ENCODE data around the gene OPN1MW. TPM values are rescaled to one million over a fixed set of nuclear protein-coding genes. Genes with fewer than 3 reads are reported as not detected.
"Not testable (repeated sequence)": the region's sequence is repeated elsewhere in the genome, so short reads cannot be mapped to it uniquely, and the experiment has no call there.

OPN1MW gene
- total and polyA plus RNA-seq, 9 of the 15 experiments (the other 6 are each of a cell fraction or from before 2014, with no cell fraction given) = not detected

- POLR2A ChIA-PET; FAIRE-seq; H3K4me3 ChIP-seq; H3K9ac ChIP-seq (ENCODE audit: insufficient read depth in 1 of 2, low read depth in 2 of 2, low read length in 2 of 2); BruUV-seq (replicated peaks); H3K27ac ChIP-seq (ENCODE audit: extremely low read depth, low read depth, low read length); H3K36me3 ChIP-seq (ENCODE audit: control insufficient read depth, insufficient read depth, low read length); intact Hi-C loops (cut with micrococcal nuclease); DNase-seq (ENCODE audit: extremely low read depth in 1 of 4, low spot score in 3 of 4); H3K27me3 ChIP-seq (ENCODE audit: control insufficient read depth in 2 of 2, insufficient read depth in 2 of 2, low read length in 2 of 2); H3K4me2 ChIP-seq (ENCODE audit: insufficient read depth, low read length); H3K9me3 ChIP-seq (replicated peaks; ENCODE audit: control insufficient read depth, insufficient read depth, low read depth, low read length); H3K79me2 ChIP-seq (ENCODE audit: control insufficient read depth, insufficient read depth, low read length); H4K20me1 ChIP-seq (replicated peaks; ENCODE audit: control insufficient read depth, insufficient read depth, low read length); H3K9me1 ChIP-seq (ENCODE audit: control insufficient read depth, insufficient read depth, low read length); CTCF ChIA-PET (ENCODE audit: low intra/inter-chr PET ratio); H3K4me1 ChIP-seq (replicated peaks in 1 of 2; ENCODE audit: control insufficient read depth in 2 of 2, insufficient read depth in 2 of 2, low read length in 2 of 2); H2AFZ ChIP-seq (ENCODE audit: low read depth, low read length): not testable (repeated sequence)
- in situ Hi-C loops (cut with MboI) = loop anchor here (25.0 kb wide), 1 partner anchor 372 kb away; the partner anchor contains the start of genes G6PD and IKBKG
- no CpG with 5 or more reads among the region's 8 CpGs for WGBS (ENCODE audit: insufficient coverage, low coverage, missing lambda C conversion rate)
- ATAC-seq = peak; percentile 81
Measured at GRCh38 chrX:154164902-154165301, 17.5 kb upstream of the OPN1MW start.

DNA sequence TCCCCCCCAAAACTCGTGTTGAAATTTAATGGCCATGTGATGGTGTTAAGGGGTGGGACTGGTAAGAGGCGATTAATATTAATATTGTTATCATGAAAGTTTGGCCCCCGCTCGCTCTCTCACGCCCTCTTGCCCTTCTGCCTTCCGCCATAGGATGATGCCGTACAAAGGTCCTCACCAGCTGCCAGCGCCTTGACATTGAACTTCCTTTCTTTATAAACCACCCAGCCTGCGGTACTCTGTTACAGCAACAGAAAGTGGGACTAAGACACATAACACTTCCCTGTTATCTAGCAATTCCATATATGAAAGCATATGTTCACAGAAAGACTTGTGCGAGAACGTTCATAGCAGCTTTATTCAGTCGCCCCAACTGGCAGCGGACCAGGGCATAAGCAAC, 14.0 kb upstream of the OPN1MW start:
- H3K27me3 ChIP-seq (ENCODE audit: control insufficient read depth in 2 of 2, insufficient read depth in 2 of 2, low read length in 2 of 2); POLR2A ChIA-PET; intact Hi-C loops (cut with micrococcal nuclease); H4K20me1 ChIP-seq (replicated peaks; ENCODE audit: control insufficient read depth, insufficient read depth, low read length); H3K9ac ChIP-seq (ENCODE audit: insufficient read depth in 1 of 2, low read depth in 2 of 2, low read length in 2 of 2); H3K9me1 ChIP-seq (ENCODE audit: control insufficient read depth, insufficient read depth, low read length); H3K79me2 ChIP-seq (ENCODE audit: control insufficient read depth, insufficient read depth, low read length); BruUV-seq (replicated peaks); H3K36me3 ChIP-seq (ENCODE audit: control insufficient read depth, insufficient read depth, low read length); H3K4me2 ChIP-seq (ENCODE audit: insufficient read depth, low read length); H2AFZ ChIP-seq (ENCODE audit: low read depth, low read length); CTCF ChIA-PET (ENCODE audit: low intra/inter-chr PET ratio); H3K9me3 ChIP-seq (replicated peaks; ENCODE audit: control insufficient read depth, insufficient read depth, low read depth, low read length); H3K4me1 ChIP-seq (replicated peaks in 1 of 2; ENCODE audit: control insufficient read depth in 2 of 2, insufficient read depth in 2 of 2, low read length in 2 of 2); DNase-seq (ENCODE audit: extremely low read depth in 1 of 4, low spot score in 3 of 4); FAIRE-seq; H3K4me3 ChIP-seq; H3K27ac ChIP-seq (ENCODE audit: extremely low read depth, low read depth, low read length); ATAC-seq: not testable (repeated sequence)
- no CpG with 5 or more reads among the region's 13 CpGs for WGBS (ENCODE audit: insufficient coverage, low coverage, missing lambda C conversion rate)
- in situ Hi-C loops (cut with MboI) = loop anchor here (25.0 kb wide), 1 partner anchor 369 kb away; the partner anchor contains the start of genes G6PD and IKBKG

DNA sequence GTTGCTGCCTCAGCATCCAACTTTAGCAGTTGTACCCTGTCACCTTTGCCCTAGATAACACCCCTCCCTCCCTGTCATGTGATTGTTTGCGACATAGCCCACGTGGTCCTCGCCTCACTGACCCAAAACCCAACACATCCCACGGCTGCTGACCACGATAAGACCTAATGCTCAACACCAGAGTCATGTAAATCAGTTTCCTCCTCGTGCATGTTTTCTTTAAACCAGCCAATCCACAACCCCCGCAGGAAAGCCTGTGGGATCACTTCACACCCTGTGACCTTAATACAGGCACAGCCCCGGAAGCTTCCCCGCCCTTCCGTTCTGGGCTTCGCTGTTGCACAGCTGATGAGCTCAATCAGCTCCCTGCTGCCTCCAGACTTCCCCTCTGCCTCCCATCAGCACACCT, 9.9 kb upstream of the OPN1MW start:
- H3K4me1 ChIP-seq (replicated peaks in 1 of 2; ENCODE audit: control insufficient read depth in 2 of 2, insufficient read depth in 2 of 2, low read length in 2 of 2); H3K4me3 ChIP-seq; H2AFZ ChIP-seq (ENCODE audit: low read depth, low read length); BruUV-seq (replicated peaks); FAIRE-seq; H3K9me1 ChIP-seq (ENCODE audit: control insufficient read depth, insufficient read depth, low read length); H3K9ac ChIP-seq (ENCODE audit: insufficient read depth in 1 of 2, low read depth in 2 of 2, low read length in 2 of 2); POLR2A ChIA-PET; H3K36me3 ChIP-seq (ENCODE audit: control insufficient read depth, insufficient read depth, low read length); H3K27ac ChIP-seq (ENCODE audit: extremely low read depth, low read depth, low read length); H3K4me2 ChIP-seq (ENCODE audit: insufficient read depth, low read length); DNase-seq (ENCODE audit: extremely low read depth in 1 of 4, low spot score in 3 of 4); intact Hi-C loops (cut with micrococcal nuclease); H3K27me3 ChIP-seq (ENCODE audit: control insufficient read depth in 2 of 2, insufficient read depth in 2 of 2, low read length in 2 of 2); H4K20me1 ChIP-seq (replicated peaks; ENCODE audit: control insufficient read depth, insufficient read depth, low read length); H3K79me2 ChIP-seq (ENCODE audit: control insufficient read depth, insufficient read depth, low read length); CTCF ChIA-PET (ENCODE audit: low intra/inter-chr PET ratio); H3K9me3 ChIP-seq (replicated peaks; ENCODE audit: control insufficient read depth, insufficient read depth, low read depth, low read length): not testable (repeated sequence)
- WGBS (ENCODE audit: insufficient coverage, low coverage, missing lambda C conversion rate) = no CpG with 5 or more reads among the region's 11 CpGs
- in situ Hi-C loops (cut with MboI) = loop anchor here (25.0 kb wide), 1 partner anchor 365 kb away; the partner anchor contains the start of genes G6PD and IKBKG
- ATAC-seq = peak; percentile 98

GRCh38 chrX:154174356-154174755, 8.0 kb upstream of the OPN1MW start:
- BruUV-seq (replicated peaks); DNase-seq (ENCODE audit: extremely low read depth in 1 of 4, low spot score in 3 of 4); H2AFZ ChIP-seq (ENCODE audit: low read depth, low read length); FAIRE-seq; H3K4me1 ChIP-seq (replicated peaks in 1 of 2; ENCODE audit: control insufficient read depth in 2 of 2, insufficient read depth in 2 of 2, low read length in 2 of 2); POLR2A ChIA-PET; H3K9me1 ChIP-seq (ENCODE audit: control insufficient read depth, insufficient read depth, low read length); H3K36me3 ChIP-seq (ENCODE audit: control insufficient read depth, insufficient read depth, low read length); ATAC-seq; H3K4me2 ChIP-seq (ENCODE audit: insufficient read depth, low read length); H3K27me3 ChIP-seq (ENCODE audit: control insufficient read depth in 2 of 2, insufficient read depth in 2 of 2, low read length in 2 of 2); H3K9ac ChIP-seq (ENCODE audit: insufficient read depth in 1 of 2, low read depth in 2 of 2, low read length in 2 of 2); H3K79me2 ChIP-seq (ENCODE audit: control insufficient read depth, insufficient read depth, low read length); H4K20me1 ChIP-seq (replicated peaks; ENCODE audit: control insufficient read depth, insufficient read depth, low read length); H3K4me3 ChIP-seq; CTCF ChIA-PET (ENCODE audit: low intra/inter-chr PET ratio); intact Hi-C loops (cut with micrococcal nuclease); H3K27ac ChIP-seq (ENCODE audit: extremely low read depth, low read depth, low read length); H3K9me3 ChIP-seq (replicated peaks; ENCODE audit: control insufficient read depth, insufficient read depth, low read depth, low read length): not testable (repeated sequence)
- no CpG with 5 or more reads among the region's 10 CpGs for WGBS (ENCODE audit: insufficient coverage, low coverage, missing lambda C conversion rate)
- in situ Hi-C loops (cut with MboI) = loop anchor here (25.0 kb wide), 1 partner anchor 363 kb away; the partner anchor contains the start of genes G6PD and IKBKG

All from K562 (cell line).